SK-N-MC (cell line): ENCODE measurements around the gene INIP.

Source experiments
- DNase-seq: peaks from one replicate; pipeline ENCODE4 v3.0.0-alpha.2; 2011; ENCODE audit warnings: low read depth, low spot score
- H3K27ac ChIP-seq: fragments of 200-600 bp; sonication (generic); 2 replicates; pipeline ENCODE4 v1.5.1; 2016; ENCODE audit warnings: mixed run types
- H3K36me3 ChIP-seq: fragments of 200-600 bp; sonication (generic); 2 replicates; pipeline ENCODE4 v1.6.1; 2017; ENCODE audit warnings: antibody characterized with exemption, low read length, mixed read lengths; ENCODE audit not compliant: insufficient read depth
- H3K4me3 ChIP-seq: fragments of 200-600 bp; sonication (generic); 2 replicates; pipeline ENCODE4 v1.5.1; 2016
- H3K9ac ChIP-seq: fragments of 200-600 bp; sonication (generic); 2 replicates; pipeline ENCODE4 v1.8.0; 2017; ENCODE audit warnings: mixed run types, mixed read lengths; ENCODE audit not compliant: insufficient read length
- H3K9me3 ChIP-seq: fragments of 200-600 bp; sonication (generic); 2 replicates; pipeline ENCODE4 v1.6.1; 2017; ENCODE audit warnings: low read depth, mild to moderate bottlenecking, antibody characterized with exemption, low read length, moderate library complexity, mixed read lengths
- EZH2 ChIP-seq: fragments of 200-600 bp; sonication (generic); IDR thresholded peaks from one replicate; pipeline ENCODE4 v1.6.1; 2017; ENCODE audit warnings: antibody characterized with exemption
- FOXP2 ChIP-seq: optimal IDR thresholded peaks from 2 replicates; pipeline ENCODE3; 2011; ENCODE audit warnings: mild to moderate bottlenecking, moderate library complexity; ENCODE audit not compliant: insufficient read depth; ENCODE audit errors: extremely low read length, control extremely low read depth
- POLR2AphosphoS5 ChIP-seq: IDR thresholded peaks from 2 replicates; pipeline ENCODE4 v1.6.1; 2012; ENCODE audit warnings: mild to moderate bottlenecking, low read depth, low read length, borderline replicate concordance

Gene INIP

GRCh38 chr9:112755675-112756074 is 37.8 kb upstream of the INIP start:
- Histone ChIP-seq H3K9me3 (no peaks in the 10 kb centered on the region), H3K4me3 (no peak overlapping the region), H3K27ac (no peak overlapping the region), H3K36me3 (no peaks in the 10 kb centered on the region), H3K9ac (no peak overlapping the region)
- TF ChIP-seq EZH2 (no peak), FOXP2 (no peak), POLR2AphosphoS5 (no peak)
- DNase-seq, result no peak

DNA sequence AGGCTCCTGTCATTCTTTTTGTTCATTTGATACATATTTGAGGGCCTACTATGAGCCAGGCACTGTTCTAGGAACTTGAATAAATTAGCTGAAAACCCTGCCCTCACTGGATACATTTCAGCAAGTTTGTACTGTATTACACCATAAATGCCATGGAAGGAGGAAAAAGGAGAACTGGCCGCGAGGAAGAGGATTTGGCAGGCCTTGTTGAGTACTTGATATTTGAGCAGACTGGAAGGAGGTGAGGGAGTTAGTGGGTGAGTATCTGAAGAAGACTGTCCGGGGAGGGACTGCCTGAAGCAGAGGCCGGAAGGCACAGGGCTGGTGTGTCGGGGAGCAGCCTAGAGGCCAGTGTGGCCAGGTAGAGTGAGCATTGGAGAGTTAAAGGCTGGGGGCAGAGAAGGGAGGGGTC is 37.1 kb upstream of the INIP start:
- H3K4me3 ChIP-seq, result no peak overlapping the region
- no peak overlapping the region for H3K9ac ChIP-seq
- H3K27ac ChIP-seq, result no peak overlapping the region

DNA sequence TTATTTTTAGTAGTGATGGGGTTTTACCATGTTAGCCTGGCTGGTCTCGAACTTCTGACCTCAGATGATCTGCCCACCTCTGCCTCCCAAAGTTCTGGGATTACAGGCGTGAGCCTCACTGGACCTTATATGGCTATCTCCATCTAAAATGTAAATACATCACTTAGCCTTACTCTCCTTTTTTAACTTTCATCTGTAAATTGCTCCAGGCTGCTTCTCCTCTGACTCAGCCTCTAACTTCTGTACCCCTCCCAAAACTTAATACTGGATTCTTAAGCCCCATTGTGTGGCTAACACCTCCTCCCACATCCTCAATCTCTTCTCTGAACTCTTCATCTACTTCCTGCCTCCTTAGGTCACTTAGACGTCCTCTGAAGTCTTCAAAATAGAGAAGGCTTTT is 36.7 kb upstream of the INIP start:
- no peaks in the 10 kb centered on the region for H3K9me3 ChIP-seq
- TF ChIP-seq FOXP2 (no peak), POLR2AphosphoS5 (no peak), EZH2 (no peak)
- H3K36me3 ChIP-seq, result no peaks in the 10 kb centered on the region
- H3K9ac ChIP-seq, result no peak overlapping the region
- H3K27ac ChIP-seq, result no peak overlapping the region
- no peak for DNase-seq
- no peak overlapping the region for H3K4me3 ChIP-seq

More for the DNA sequence above, 37.1 kb upstream of the INIP start:
- DNase-seq, result no peak
- H3K36me3 ChIP-seq, result no peaks in the 10 kb centered on the region
- H3K9me3 ChIP-seq, result no peaks in the 10 kb centered on the region
- TF ChIP-seq EZH2, result no peak
- no peak for TF ChIP-seq POLR2AphosphoS5
- no peak for TF ChIP-seq FOXP2

- no peak overlapping the region for H3K9ac ChIP-seq
- no peak overlapping the region for H3K4me3 ChIP-seq
- no peak for TF ChIP-seq POLR2AphosphoS5
- no peak for TF ChIP-seq FOXP2
- TF ChIP-seq EZH2, result no peak
- no peaks in the 10 kb centered on the region for H3K36me3 ChIP-seq
- DNase-seq, result no peak
- no peaks in the 10 kb centered on the region for H3K9me3 ChIP-seq
- H3K27ac ChIP-seq, result no peak overlapping the region
Measured at GRCh38 chr9:112753725-112754124, 35.8 kb upstream of the INIP start.

GRCh38 chr9:112752334-112753125 is 34.6 kb upstream of the INIP start:
- H3K27ac ChIP-seq, result no peak overlapping the region
- no peak for TF ChIP-seq POLR2AphosphoS5
- TF ChIP-seq EZH2, result no peak
- no peak for TF ChIP-seq FOXP2
- H3K36me3 ChIP-seq, result no peaks in the 10 kb centered on the region
- no peak overlapping the region for H3K4me3 ChIP-seq
- H3K9ac ChIP-seq, result no peak overlapping the region
- no peak for DNase-seq
- H3K9me3 ChIP-seq, result no peaks in the 10 kb centered on the region

DNA sequence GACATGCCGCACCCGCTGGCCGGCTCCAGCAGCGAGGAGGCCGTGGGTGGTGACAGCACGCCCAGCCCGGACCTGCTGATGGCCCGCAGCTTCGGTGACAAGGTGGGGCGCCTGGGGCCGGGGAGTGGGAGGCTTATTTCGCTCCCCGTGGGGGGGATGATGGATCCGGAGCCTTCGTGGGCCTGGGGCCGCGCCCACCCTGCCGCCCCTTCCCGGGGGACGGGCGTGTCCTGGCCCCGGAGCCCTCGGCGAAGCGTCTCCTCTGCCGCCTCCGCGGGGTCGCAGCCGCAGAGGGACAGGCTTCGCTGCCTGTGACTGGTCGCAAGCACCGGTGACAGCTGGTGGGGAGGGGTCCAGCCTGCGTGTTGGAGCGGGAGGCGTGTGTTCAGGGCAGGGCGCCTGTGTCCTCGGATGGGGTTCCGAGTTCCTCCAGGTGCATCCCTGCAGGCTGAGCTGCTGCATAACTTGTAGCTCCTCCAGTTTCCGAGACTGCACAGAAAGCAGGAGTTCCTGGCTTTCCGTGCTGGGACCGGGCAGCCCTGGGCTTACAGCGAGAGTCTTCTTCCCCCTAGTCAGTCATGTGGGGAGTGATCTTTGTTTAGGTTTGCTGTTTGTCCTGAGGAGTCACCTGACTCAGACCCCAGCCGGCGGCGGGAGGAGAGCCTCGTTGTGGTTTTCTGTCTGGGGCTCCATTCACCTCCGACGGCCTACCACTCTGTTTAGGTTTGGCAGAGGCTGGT is 33.3 kb upstream of the INIP start:
- Histone ChIP-seq H3K4me3 (peak overlapping the region; percentile 84), H3K36me3 (no peaks in the 10 kb centered on the region), H3K27ac (no peak overlapping the region), H3K9me3 (no peaks in the 10 kb centered on the region), H3K9ac (peak overlapping the region; percentile 69)
- DNase-seq, result no peak
- no peak for TF ChIP-seq POLR2AphosphoS5
- TF ChIP-seq FOXP2, result no peak
- TF ChIP-seq EZH2, result no peak

GRCh38 chr9:112750764-112751055 is 32.8 kb upstream of the INIP start:
- Histone ChIP-seq H3K9me3 (no peaks in the 10 kb centered on the region), H3K27ac (no peak overlapping the region)
- TF ChIP-seq POLR2AphosphoS5 (no peak), EZH2 (no peak), FOXP2 (no peak)

GRCh38 chr9:112750016-112750763 is 32.3 kb upstream of the INIP start, which contains the start of gene SNX30:
Gene SNX30 (plus strand): TSS chr9:112750760. CDS start chr9:112751002, 242 bp downstream.
- Histone ChIP-seq H3K4me3 (peak within 1 kb of the TSS; percentile 84), H3K27ac (no peak within 1 kb of the TSS), H3K9me3 (no peaks in the 10 kb centered on the region), H3K36me3 (no peaks in the 10 kb centered on the region), H3K9ac (peak within 1 kb of the TSS; percentile 69)
- DNase-seq, result no peak
- TF ChIP-seq POLR2AphosphoS5, result peak; percentile 81; the same call in 1 of the 2 replicates
- no peak for TF ChIP-seq FOXP2

More at GRCh38 chr9:112750764-112751055, 32.8 kb upstream of the INIP start:
- DNase-seq, result no peak
- H3K9ac ChIP-seq, result peak overlapping the region; percentile 69
- peak overlapping the region; percentile 84 for H3K4me3 ChIP-seq
- H3K36me3 ChIP-seq, result no peaks in the 10 kb centered on the region
